ENCODE measurements around the gene PEPD.

The PEPD gene

GRCh38 chr19:33407140-33407551 lies 114.4 kb downstream of the PEPD start:
- no peak overlapping the region for H3K27ac ChIP-seq (replicated peaks)
- no peak for DNase-seq (ENCODE audit: low read depth in 1 of 2, low spot score in 1 of 2)
- no peaks in the 10 kb centered on the region for H3K27me3 ChIP-seq (ENCODE audit: insufficient read depth, poor library complexity, severe bottlenecking)

GRCh38 chr19:33406521-33407139 lies 115.0 kb downstream of the PEPD start:
- no peak overlapping the region; the same call in 1 of the 2 replicates for H3K27ac ChIP-seq (replicated peaks)
- TF ChIP-seq, protein P1, sequence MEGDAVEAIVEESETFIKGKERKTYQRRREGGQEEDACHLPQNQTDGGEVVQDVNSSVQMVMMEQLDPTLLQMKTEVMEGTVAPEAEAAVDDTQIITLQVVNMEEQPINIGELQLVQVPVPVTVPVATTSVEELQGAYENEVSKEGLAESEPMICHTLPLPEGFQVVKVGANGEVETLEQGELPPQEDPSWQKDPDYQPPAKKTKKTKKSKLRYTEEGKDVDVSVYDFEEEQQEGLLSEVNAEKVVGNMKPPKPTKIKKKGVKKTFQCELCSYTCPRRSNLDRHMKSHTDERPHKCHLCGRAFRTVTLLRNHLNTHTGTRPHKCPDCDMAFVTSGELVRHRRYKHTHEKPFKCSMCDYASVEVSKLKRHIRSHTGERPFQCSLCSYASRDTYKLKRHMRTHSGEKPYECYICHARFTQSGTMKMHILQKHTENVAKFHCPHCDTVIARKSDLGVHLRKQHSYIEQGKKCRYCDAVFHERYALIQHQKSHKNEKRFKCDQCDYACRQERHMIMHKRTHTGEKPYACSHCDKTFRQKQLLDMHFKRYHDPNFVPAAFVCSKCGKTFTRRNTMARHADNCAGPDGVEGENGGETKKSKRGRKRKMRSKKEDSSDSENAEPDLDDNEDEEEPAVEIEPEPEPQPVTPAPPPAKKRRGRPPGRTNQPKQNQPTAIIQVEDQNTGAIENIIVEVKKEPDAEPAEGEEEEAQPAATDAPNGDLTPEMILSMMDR (IDR thresholded peaks at IDR 0.05; ENCODE audit: insufficient read depth, low read length) = peak; percentile 84
- no peak for TF ChIP-seq REST (IDR thresholded peaks at IDR 0.05; ENCODE audit: insufficient replicate concordance, low read depth)
- no peak overlapping the region for H3K4me3 ChIP-seq (replicated peaks; ENCODE audit: insufficient read depth, low read length)
- no peaks in the 10 kb centered on the region for H3K27me3 ChIP-seq (ENCODE audit: insufficient read depth, poor library complexity, severe bottlenecking)
- peak; percentile 53 to 82 for DNase-seq (ENCODE audit: low read depth in 1 of 2, low spot score in 1 of 2)

More at GRCh38 chr19:33407140-33407551, 114.4 kb downstream of the PEPD start:
- no peak for TF ChIP-seq POLR2AphosphoS5 (IDR thresholded peaks at IDR 0.05; ENCODE audit: low read depth)
- no peak for TF ChIP-seq GABPA (IDR thresholded peaks at IDR 0.05; ENCODE audit: low read depth)
- TF ChIP-seq REST (IDR thresholded peaks at IDR 0.05; ENCODE audit: insufficient replicate concordance, low read depth) = no peak
- TF ChIP-seq, protein P1 (IDR thresholded peaks at IDR 0.05; ENCODE audit: insufficient read depth, low read length) = no peak
- no peak for TF ChIP-seq SPI1 (IDR thresholded peaks at IDR 0.05; ENCODE audit: borderline replicate concordance, low read depth)
- no peak overlapping the region for H3K4me3 ChIP-seq (replicated peaks; ENCODE audit: insufficient read depth, low read length)

- TF ChIP-seq, protein P1 (IDR thresholded peaks at IDR 0.05; ENCODE audit: insufficient read depth, low read length) = no peak
- TF ChIP-seq REST (IDR thresholded peaks at IDR 0.05; ENCODE audit: insufficient replicate concordance, low read depth) (no peak), POLR2AphosphoS5 (IDR thresholded peaks at IDR 0.05; ENCODE audit: low read depth) (no peak), GABPA (IDR thresholded peaks at IDR 0.05; ENCODE audit: low read depth) (no peak), SPI1 (IDR thresholded peaks at IDR 0.05; ENCODE audit: borderline replicate concordance, low read depth) (no peak)
- no peak overlapping the region for H3K4me3 ChIP-seq (replicated peaks; ENCODE audit: insufficient read depth, low read length)
- no peaks in the 10 kb centered on the region for H3K27me3 ChIP-seq (ENCODE audit: insufficient read depth, poor library complexity, severe bottlenecking)
- DNase-seq (ENCODE audit: low read depth in 1 of 2, low spot score in 1 of 2) = no peak
- H3K27ac ChIP-seq (replicated peaks) = no peak overlapping the region
Measured at GRCh38 chr19:33405553-33406461, 115.8 kb downstream of the PEPD start.

Measured in HL-60 (cell line).